GM23248 (cell line): ENCODE data around the gene GLS2.
"Not testable (repeated sequence)": the region's sequence is repeated elsewhere in the genome, so short reads cannot be mapped to it uniquely, and the experiment has no call there.

Experiments used
- EZH2 ChIP-seq: fragments of 200-600 bp; sonication (generic); IDR thresholded peaks from 2 replicates; pipeline ENCODE4 v1.6.1; 2018; ENCODE audit warnings: antibody characterized with exemption, mild to moderate bottlenecking; ENCODE audit not compliant: insufficient read depth, poor library complexity, severe bottlenecking
- EZH2phosphoT487 ChIP-seq: fragments of 200-600 bp; sonication (generic); IDR thresholded peaks from 2 replicates; pipeline ENCODE4 v1.6.1; 2018; ENCODE audit warnings: antibody characterized with exemption, moderate library complexity, mild to moderate bottlenecking, low read depth; ENCODE audit not compliant: insufficient read depth

- not testable (repeated sequence) for TF ChIP-seq EZH2, EZH2phosphoT487
Measured at GRCh38 chr12:56496704-56497103, 8.7 kb upstream of the GLS2 start.
